ENCODE data around the gene TRIP13. TPM values are rescaled to one million over a fixed set of nuclear protein-coding genes. Genes with fewer than 3 reads are reported as not detected.

TRIP13 gene
- total and polyA plus RNA-seq, 2 of the 4 experiments (the other 2 are of a cell fraction): 17.1 to 35.5 TPM

GRCh38 chr5:884345-885126, 8.1 kb upstream of the TRIP13 start:
- Histone ChIP-seq H2AK5ac (ENCODE audit: low read depth, low read length) (no peak overlapping the region), H3K4me3 (ENCODE audit: insufficient read depth, low read depth, low read length) (no peak overlapping the region), H2BK20ac (ENCODE audit: low read depth, low read length) (no peak overlapping the region), H3K23ac (ENCODE audit: low read depth, low read length) (no peak overlapping the region), H4K20me1 (ENCODE audit: insufficient read depth, low read length) (peaks cover 29% of the 10 kb centered on the region), H3K9me3 (ENCODE audit: control insufficient read depth, insufficient read depth, low read length) (no peaks in the 10 kb centered on the region), H3K9ac (ENCODE audit: low read depth, low read length) (no peak overlapping the region), H4K5ac (ENCODE audit: low read depth, low read length) (no peak overlapping the region), H2AFZ (replicated peaks; ENCODE audit: low read length, poor library complexity) (no peak overlapping the region), H3K14ac (replicated peaks; ENCODE audit: low read depth, low read length) (no peak overlapping the region), H3K4ac (ENCODE audit: low read depth, low read length) (no peak overlapping the region), H3K56ac (ENCODE audit: extremely low read depth, insufficient read depth, low read length) (no peak overlapping the region), H2BK5ac (ENCODE audit: low read depth, low read length, poor library complexity, severe bottlenecking) (no peak overlapping the region), H3K18ac (ENCODE audit: low read depth, low read length) (no peak overlapping the region), H4K91ac (ENCODE audit: insufficient read depth, low read depth, low read length) (no peak overlapping the region), H2BK15ac (ENCODE audit: low read depth, low read length) (no peak overlapping the region), H3K4me1 (ENCODE audit: control insufficient read depth, insufficient read depth, low read length) (no peaks in the 10 kb centered on the region), H3K79me1 (ENCODE audit: low read depth in 1 of 2, low read length in 2 of 2) (peaks cover 35 to 44% of the 10 kb centered on the region in 2 experiments), H2BK120ac (ENCODE audit: low read depth, low read length) (no peak overlapping the region), H4K8ac (ENCODE audit: low read depth in 2 of 2, low read length in 2 of 2) (no peak overlapping the region), H3K36me3 (ENCODE audit: control insufficient read depth, insufficient read depth, low read length) (peaks cover 76% of the 10 kb centered on the region), H3K27ac (ENCODE audit: insufficient read depth, low read length) (no peak overlapping the region), H3K4me2 (ENCODE audit: low read depth, low read length) (no peak overlapping the region), H2AK9ac (replicated peaks; ENCODE audit: low read depth, low read length, poor library complexity) (peak overlapping the region; percentile 6), H3K9me1 (ENCODE audit: insufficient read depth, low read length) (peaks cover 11% of the 10 kb centered on the region), H3K27me3 (ENCODE audit: control insufficient read depth, insufficient read depth, low read length) (no peaks in the 10 kb centered on the region)
- TF ChIP-seq MXI1 (IDR thresholded peaks at IDR 0.05; ENCODE audit: borderline replicate concordance, low read depth, low read length) (no peak), CEBPB (IDR thresholded peaks at IDR 0.05; ENCODE audit: low read depth, low read length) (no peak), RCOR1 (IDR thresholded peaks at IDR 0.05; ENCODE audit: insufficient replicate concordance, low read length) (no peak), SMC3 (IDR thresholded peaks at IDR 0.05; ENCODE audit: low read depth, low read length) (no peak)
- ChIA-PET CTCF (no interaction called here), POLR2A (ENCODE audit: unreplicated experiment) (no interaction called here)
- intact Hi-C loops (cut with micrococcal nuclease): no loop called here
- no peak for ATAC-seq (ENCODE audit: low read depth)
- 96% methylated on average over 12 of the region's 16 CpGs; no CpG with 5 or more reads in 1 of the 2 experiments for WGBS, 2 experiments (ENCODE audit: extremely low coverage in 2 of 2, insufficient read length in 1 of 2)
- no TSS peak for BruUV-seq (replicated peaks)
- dilution Hi-C loops (cut with HindIII; ENCODE audit: low sequenced_read_pairs, unreplicated experiment): no loop called here
- in situ Hi-C loops (cut with MboI; ENCODE audit: low sequenced_read_pairs): no loop called here
- no peak for DNase-seq

Data from IMR-90 (cell line).